OCI-LY7 (cell line): ENCODE data around the gene DHX34.

ENCODE experiments used
- CTCF ChIP-seq: fragments of 200-600 bp; sonication (generic); conservative IDR thresholded peaks from 2 replicates; pipeline ENCODE4 v1.5.1; 2014; ENCODE audit warnings: mild to moderate bottlenecking, antibody characterized with exemption, low read length, moderate library complexity, mixed read lengths
- EZH2phosphoT487 ChIP-seq: fragments of 200-600 bp; sonication (generic); IDR thresholded peaks from 2 replicates; pipeline ENCODE4 v1.6.1; 2018; ENCODE audit warnings: low read depth, borderline replicate concordance, mild to moderate bottlenecking, mixed run types, antibody characterized with exemption, low read length, moderate library complexity, mixed read lengths

GRCh38 chr19:47408156-47408938, 59.2 kb downstream of the DHX34 start:
- TF ChIP-seq CTCF, result no peak
- no peak for TF ChIP-seq EZH2phosphoT487
